GM19238 (cell line): ENCODE measurements around the gene SMURF2.
A peak's percentile ranks its signal among the peaks of the same experiment; 100 is the strongest.
"Not testable (repeated sequence)": the region's sequence is repeated elsewhere in the genome, so short reads cannot be mapped to it uniquely, and the experiment has no call there.

ENCODE experiments used
- DNase-seq: peaks from one replicate; pipeline ENCODE4 v3.0.0; 2011; ENCODE audit warnings: low spot score; ENCODE audit not compliant: insufficient read length

Gene SMURF2

GRCh38 chr17:64661976-64662773, at the start of gene SMURF2:
TSS of gene SMURF2 (minus strand) at chr17:64662307. CDS start at chr17:64661880, 427 bp downstream.
- DNase-seq = peak; percentile 92

GRCh38 chr17:64709481-64709880, 47.4 kb upstream of the SMURF2 start:
- DNase-seq = no peak

- no peak for DNase-seq
These were observed 45.0 kb upstream of the SMURF2 start for GRCh38 chr17:64707050-64707591.

GRCh38 chr17:64706224-64707049, 44.3 kb upstream of the SMURF2 start:
- no peak for DNase-seq

GRCh38 chr17:64702815-64703214, 40.7 kb upstream of the SMURF2 start:
- DNase-seq = no peak

GRCh38 chr17:64698725-64699124, 36.6 kb upstream of the SMURF2 start:
- no peak for DNase-seq

- DNase-seq = no peak
These were observed 32.1 kb upstream of the SMURF2 start for GRCh38 chr17:64694207-64694606.

GRCh38 chr17:64692187-64692586, 30.1 kb upstream of the SMURF2 start:
- no peak for DNase-seq

GRCh38 chr17:64689106-64689505, 27.0 kb upstream of the SMURF2 start:
- no peak for DNase-seq

GRCh38 chr17:64688481-64688880, 26.4 kb upstream of the SMURF2 start:
- DNase-seq = no peak

GRCh38 chr17:64687961-64688360, 25.9 kb upstream of the SMURF2 start:
- no peak for DNase-seq

GRCh38 chr17:64687376-64687775, 25.3 kb upstream of the SMURF2 start:
- no peak for DNase-seq

GRCh38 chr17:64686705-64687104, 24.6 kb upstream of the SMURF2 start:
- no peak for DNase-seq

GRCh38 chr17:64685705-64686104, 23.6 kb upstream of the SMURF2 start:
- DNase-seq = no peak

GRCh38 chr17:64683796-64684195, 21.7 kb upstream of the SMURF2 start:
- no peak for DNase-seq

- no peak for DNase-seq
These were observed 20.4 kb upstream of the SMURF2 start for GRCh38 chr17:64682261-64683181.

GRCh38 chr17:64679710-64680216, 17.7 kb upstream of the SMURF2 start:
- DNase-seq = no peak

- DNase-seq = no peak
These were observed 14.7 kb upstream of the SMURF2 start for GRCh38 chr17:64676763-64677162.

- DNase-seq = not testable (repeated sequence)
These were observed 8.9 kb upstream of the SMURF2 start for GRCh38 chr17:64670843-64671590.
